C4-2B (cell line): ENCODE measurements around the gene ZNF609.

Source experiments
- CTCF ChIP-seq: fragments of 450-650 bp; conservative IDR thresholded peaks from 2 replicates; pipeline ENCODE4 v1.5.1; 2017; ENCODE audit warnings: mild to moderate bottlenecking
- ZFX ChIP-seq: fragments of 450-650 bp; IDR thresholded peaks from 2 replicates; pipeline ENCODE4 v1.6.1; 2017

- no peak for TF ChIP-seq CTCF
- no peak for TF ChIP-seq ZFX
These were observed 120.5 kb downstream of the ZNF609 start for GRCh38 chr15:64580696-64581407.
